Right lobe of liver (tissue), 4 donors: ENCODE measurements around the gene TPO.

ENCODE experiments used
- POLR2A ChIP-seq: fragments of 450-650 bp; IDR thresholded peaks from one replicate; pipeline ENCODE4 v1.6.1; 2017; ENCODE audit warnings: antibody characterized with exemption, mild to moderate bottlenecking
- TF ChIP-seq, protein P1 (sequence below), 4 donors: fragments of 200-600 bp in 3 of 4; fragments of 450-650 bp in 1 of 4; IDR thresholded peaks; one replicate each; pipeline versions ENCODE4 v1.5.1 to v1.8.0; 2016 to 2022; ENCODE audit warnings: antibody characterized with exemption in 4 of 4, mild to moderate bottlenecking in 2 of 4
- donor health status: DM: no; HTN: no; CAD: no.
- donor health status: DM: no; HTN: no; CAD: no.
- donor health status: DM: no; HTN: yes; CAD: no.

DNA sequence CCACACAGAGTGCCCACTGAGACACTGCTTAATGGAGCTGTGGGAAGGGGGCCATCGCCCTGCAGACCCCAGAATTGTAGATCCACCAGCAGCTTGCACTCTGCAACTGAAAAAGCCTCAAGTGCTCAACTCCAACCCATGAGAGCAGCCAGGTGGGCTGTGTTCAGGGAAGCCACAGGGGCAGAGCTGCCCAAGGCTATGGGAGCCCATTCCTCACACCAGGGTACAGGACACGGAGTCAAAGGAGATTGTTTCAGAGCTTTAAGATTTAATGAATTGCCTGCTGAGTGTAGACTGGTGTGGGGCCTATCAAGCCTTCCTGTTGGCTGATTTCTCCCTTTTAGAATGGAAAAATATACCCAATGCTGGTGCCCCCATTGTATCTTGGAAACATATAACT is 17.2 kb downstream of the TPO start:
- TF ChIP-seq POLR2A = no peak
- TF ChIP-seq, protein P1, sequence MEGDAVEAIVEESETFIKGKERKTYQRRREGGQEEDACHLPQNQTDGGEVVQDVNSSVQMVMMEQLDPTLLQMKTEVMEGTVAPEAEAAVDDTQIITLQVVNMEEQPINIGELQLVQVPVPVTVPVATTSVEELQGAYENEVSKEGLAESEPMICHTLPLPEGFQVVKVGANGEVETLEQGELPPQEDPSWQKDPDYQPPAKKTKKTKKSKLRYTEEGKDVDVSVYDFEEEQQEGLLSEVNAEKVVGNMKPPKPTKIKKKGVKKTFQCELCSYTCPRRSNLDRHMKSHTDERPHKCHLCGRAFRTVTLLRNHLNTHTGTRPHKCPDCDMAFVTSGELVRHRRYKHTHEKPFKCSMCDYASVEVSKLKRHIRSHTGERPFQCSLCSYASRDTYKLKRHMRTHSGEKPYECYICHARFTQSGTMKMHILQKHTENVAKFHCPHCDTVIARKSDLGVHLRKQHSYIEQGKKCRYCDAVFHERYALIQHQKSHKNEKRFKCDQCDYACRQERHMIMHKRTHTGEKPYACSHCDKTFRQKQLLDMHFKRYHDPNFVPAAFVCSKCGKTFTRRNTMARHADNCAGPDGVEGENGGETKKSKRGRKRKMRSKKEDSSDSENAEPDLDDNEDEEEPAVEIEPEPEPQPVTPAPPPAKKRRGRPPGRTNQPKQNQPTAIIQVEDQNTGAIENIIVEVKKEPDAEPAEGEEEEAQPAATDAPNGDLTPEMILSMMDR (IDR thresholded peaks at IDR 0.05) = no peak
